Thyroid gland (tissue), 4 donors: Measurements from ENCODE around the gene MYH6. TPM values are rescaled to one million over a fixed set of nuclear protein-coding genes. Genes with fewer than 3 reads are reported as not detected.

Experiments used
- DNase-seq, 2 donors: peaks; one replicate each; pipeline ENCODE4 v3.0.0-alpha.2; 2019
- H3K27ac ChIP-seq, 3 donors: fragments of 200-600 bp; sonication (generic); 1 replicate in 2 of 3; 2 replicates in 1 of 3; pipeline ENCODE4 v1.5.1; 2016 to 2019; ENCODE audit warnings: mild to moderate bottlenecking in 1 of 3, moderate library complexity in 1 of 3
- H3K27me3 ChIP-seq: fragments of 200-600 bp; sonication (generic); one replicate; pipeline ENCODE4 v1.5.1; 2019
- H3K36me3 ChIP-seq, 2 donors: fragments of 200-600 bp; sonication (generic); one replicate each; pipeline ENCODE4 v1.5.1; 2016 to 2019
- H3K4me1 ChIP-seq, 2 donors: fragments of 200-600 bp; sonication (generic); one replicate each; pipeline ENCODE4 v1.5.1; 2017 to 2019
- H3K4me3 ChIP-seq, 3 donors: fragments of 200-600 bp; sonication (generic); replicated peaks in 1 of 3; 1 replicate in 2 of 3; 2 replicates in 1 of 3; pipeline ENCODE4 v1.5.1; 2016; ENCODE audit warnings: mild to moderate bottlenecking in 1 of 3
- H3K9me3 ChIP-seq: fragments of 200-600 bp; sonication (generic); one replicate; pipeline ENCODE4 v1.5.1; 2017
- CTCF ChIP-seq, 6 experiments: fragments of 200-600 bp in 3 of 6; fragments of 450-650 bp in 3 of 6; sonication (generic) in 3 of 6; IDR thresholded peaks; one replicate each; pipeline ENCODE4 v1.5.1; 2016 to 2019; ENCODE audit warnings: antibody characterized with exemption in 6 of 6, mild to moderate bottlenecking in 2 of 6, inconsistent platforms in 1 of 6, moderate library complexity in 1 of 6
- POLR2A ChIP-seq, 2 donors: fragments of 450-650 bp; IDR thresholded peaks; one replicate each; pipeline ENCODE4 v1.6.1; 2017; ENCODE audit warnings: antibody characterized with exemption in 2 of 2, mild to moderate bottlenecking in 2 of 2, moderate library complexity in 1 of 2
- WGBS, 2 donors: methylation state at CpG; one replicate each; pipeline ENCODE4 v1.1.5; 2017; 5-methylcytosine and 5-hydroxymethylcytosine counted together
- intact Hi-C: fragments of 100-400 bp; cut with DNase I; formaldehyde crosslinking; loops from one replicate; pipeline ENCODE4 v1.15.1; 2023
- total RNA-seq, 4 donors: library from RNA; depleted of rRNA; stranded (reverse); fragments of >200 nt; gene quantifications; one replicate each; pipeline ENCODE4 v1.2.3, GENCODE V29; 2016

MYH6 gene
- total RNA-seq, 4 donors from 2014 or later, result not detected

DNA sequence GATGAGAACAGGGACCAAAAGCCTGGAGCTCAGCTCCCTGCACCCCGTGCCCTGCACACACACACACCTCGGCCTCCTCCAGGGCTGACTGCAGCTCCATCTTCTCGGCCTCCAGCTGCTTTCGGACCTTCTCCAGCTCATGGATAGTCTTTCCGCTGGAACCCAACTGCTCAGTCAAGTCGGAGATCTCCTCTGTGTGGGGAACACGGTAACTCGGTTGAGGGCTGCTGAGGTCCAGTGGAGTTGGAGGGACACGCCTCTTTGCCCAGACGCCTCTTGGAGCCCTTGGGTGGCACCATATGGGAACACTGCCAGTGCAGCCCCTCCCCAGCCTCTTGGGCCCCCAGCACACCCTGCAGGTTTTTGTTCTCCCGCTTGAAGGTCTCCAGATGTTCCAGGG lies 8.7 kb upstream of the MYH6 start:
- no peak overlapping the region for H3K27ac ChIP-seq
- TF ChIP-seq CTCF (IDR thresholded peaks at IDR 0.05) (no peak), POLR2A (IDR thresholded peaks at IDR 0.05) (no peak)
- no peaks in the 10 kb centered on the region for H3K36me3 ChIP-seq
- no peak overlapping the region for H3K4me3 ChIP-seq
- 77 to 82% methylated on average over 11 of the region's 11 CpGs for WGBS, 2 donors
- intact Hi-C loops, result no loop called here
- no peaks in the 10 kb centered on the region for H3K9me3 ChIP-seq
- H3K4me1 ChIP-seq, result no peaks in the 10 kb centered on the region
- no peak for DNase-seq
- H3K27me3 ChIP-seq, result no peaks in the 10 kb centered on the region

- Histone ChIP-seq H3K27me3 (no peaks in the 10 kb centered on the region), H3K4me3 (no peak overlapping the region), H3K27ac (no peak overlapping the region), H3K4me1 (no peaks in the 10 kb centered on the region), H3K9me3 (no peaks in the 10 kb centered on the region), H3K36me3 (no peaks in the 10 kb centered on the region)
- DNase-seq, result no peak
- TF ChIP-seq POLR2A (IDR thresholded peaks at IDR 0.05) (no peak), CTCF (IDR thresholded peaks at IDR 0.05) (no peak)
- intact Hi-C loops, result no loop called here
- 72 to 77% methylated on average over 20 to 21 of the region's 21 CpGs for WGBS, 2 donors
Observed at GRCh38 chr14:23415821-23416778, 8.0 kb upstream of the MYH6 start.

DNA sequence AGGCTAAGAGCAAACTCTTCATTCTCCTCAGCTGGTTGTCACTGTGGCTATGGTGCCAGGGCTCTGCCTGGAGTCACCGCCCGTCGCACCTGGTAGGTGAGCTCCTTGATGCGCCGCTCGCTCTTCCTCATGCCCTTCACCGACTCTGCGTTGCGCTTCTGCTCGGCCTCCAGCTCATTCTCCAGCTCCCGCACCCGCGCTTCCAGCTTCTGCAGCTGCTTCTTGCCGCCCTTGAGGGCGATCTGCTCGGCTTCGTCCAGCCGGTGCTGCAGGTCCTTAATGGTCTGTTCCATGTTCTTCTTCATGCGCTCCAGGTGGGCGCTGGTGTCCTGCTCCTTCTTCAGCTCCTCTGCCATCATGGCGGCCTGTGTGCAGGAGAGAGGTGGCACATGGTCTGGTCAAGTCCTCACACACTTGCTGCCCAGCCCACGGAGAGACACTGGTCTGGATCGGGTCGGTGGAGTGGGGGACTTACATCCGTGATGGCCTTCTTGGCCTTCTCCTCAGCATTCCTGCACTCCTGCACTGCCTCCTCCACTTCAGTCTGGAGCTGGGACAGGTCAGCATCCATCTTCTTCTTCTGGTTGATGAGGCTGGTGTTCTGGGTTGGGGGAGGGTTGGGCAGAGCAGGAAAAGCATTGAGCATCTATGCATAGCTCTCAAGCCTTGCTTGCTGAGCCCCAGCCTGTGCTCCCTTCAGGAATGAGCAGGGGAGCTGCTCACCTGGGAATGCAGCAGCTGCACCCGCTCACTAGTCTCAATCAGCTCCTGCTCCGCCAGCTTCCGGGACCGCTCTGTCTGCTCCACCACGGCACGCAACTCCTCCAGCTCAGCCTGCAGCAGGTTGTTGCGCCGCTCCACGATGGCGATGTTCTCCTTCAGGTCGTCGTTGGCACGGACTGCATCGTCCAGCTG lies 7.1 kb upstream of the MYH6 start:
- Histone ChIP-seq H3K27ac (no peak overlapping the region), H3K27me3 (no peaks in the 10 kb centered on the region), H3K4me3 (no peak overlapping the region), H3K36me3 (no peaks in the 10 kb centered on the region), H3K4me1 (no peaks in the 10 kb centered on the region), H3K9me3 (no peaks in the 10 kb centered on the region)
- intact Hi-C loops, result no loop called here
- WGBS, 2 donors, result 95% methylated on average over 29 to 38 of the region's 39 CpGs
- TF ChIP-seq POLR2A (IDR thresholded peaks at IDR 0.05), result no peak
- TF ChIP-seq CTCF (IDR thresholded peaks at IDR 0.05), result no peak
- DNase-seq, result no peak

GRCh38 chr14:23414254-23414653 lies 6.2 kb upstream of the MYH6 start:
- no peak overlapping the region for H3K27ac ChIP-seq
- intact Hi-C loops, result no loop called here
- no peaks in the 10 kb centered on the region for H3K27me3 ChIP-seq
- DNase-seq, result no peak
- WGBS, 2 donors, result 40 to 79% methylated on average over 3 of the region's 3 CpGs
- no peak overlapping the region for H3K4me3 ChIP-seq
- H3K4me1 ChIP-seq, result no peaks in the 10 kb centered on the region
- no peaks in the 10 kb centered on the region for H3K9me3 ChIP-seq
- no peak for TF ChIP-seq POLR2A (IDR thresholded peaks at IDR 0.05)
- no peak for TF ChIP-seq CTCF (IDR thresholded peaks at IDR 0.05)
- H3K36me3 ChIP-seq, result no peaks in the 10 kb centered on the region
